DMS114 treated with DMSO at 0.1 percent for 48 hours (cell line): ENCODE measurements around the gene MAPKBP1.

ENCODE experiments used
- DNase-seq: peaks from one replicate; lab custom pipeline; 2025; ENCODE audit not compliant: unreplicated experiment; lab: John Stamatoyannopoulos, UW

Gene MAPKBP1

DNA sequence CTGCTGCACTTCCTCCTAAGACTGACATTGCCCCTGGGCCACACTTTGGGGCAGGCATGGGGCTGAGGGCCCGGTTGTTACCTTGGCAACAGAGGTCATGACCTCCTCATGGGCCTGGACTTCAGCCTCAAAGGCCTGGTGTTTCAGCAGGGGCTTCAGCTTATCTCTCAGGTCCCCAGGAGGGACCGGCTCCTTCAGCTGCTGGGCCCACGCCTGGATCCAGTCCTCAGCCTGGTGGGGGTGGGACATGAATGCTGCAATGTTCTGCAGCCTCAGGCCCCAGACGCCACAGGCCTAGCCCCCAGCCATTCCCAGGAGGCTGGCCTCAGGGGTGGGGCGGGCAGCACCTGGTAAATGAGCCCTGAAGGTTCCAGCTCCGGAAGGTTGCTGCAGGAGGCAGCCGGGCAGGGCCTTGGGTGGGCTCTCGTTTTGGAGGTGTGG is 92.0 kb downstream of the MAPKBP1 start:
- DNase-seq, result no peak

DNA sequence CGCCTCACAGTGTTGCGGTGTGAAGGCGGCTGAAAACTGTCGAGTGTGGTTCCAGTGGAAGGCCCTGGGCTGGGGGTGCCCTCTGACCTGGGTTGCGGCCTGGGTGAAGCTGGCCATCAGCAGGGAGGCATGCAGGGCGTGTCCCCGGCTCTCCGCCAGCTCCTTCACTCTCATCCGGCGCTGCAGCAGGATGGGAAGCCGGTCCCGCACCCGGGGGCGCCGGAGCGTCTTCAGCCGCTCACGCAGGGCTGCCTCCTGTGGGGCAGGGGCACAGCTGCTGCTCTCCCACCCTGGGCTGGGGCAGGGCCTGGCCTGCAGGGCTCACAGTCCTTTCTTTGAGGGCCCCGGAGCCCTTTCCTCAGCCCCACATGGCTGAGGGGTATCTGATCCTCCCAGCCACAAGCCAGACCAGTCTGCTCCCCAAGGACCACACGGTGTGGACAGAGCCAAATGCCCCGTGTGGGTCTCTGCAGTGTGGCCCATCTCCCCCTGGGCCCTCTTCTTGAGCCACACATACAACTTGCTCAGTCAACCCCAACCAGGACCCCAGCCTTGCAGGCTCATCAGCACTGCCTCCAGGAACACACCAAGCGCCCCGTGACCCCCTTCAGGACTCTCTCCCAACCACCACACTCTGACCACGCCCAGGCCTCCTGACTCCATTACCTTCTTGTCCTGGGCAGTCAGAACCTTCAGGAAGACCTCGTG is 92.7 kb downstream of the MAPKBP1 start:
- no peak for DNase-seq

DNA sequence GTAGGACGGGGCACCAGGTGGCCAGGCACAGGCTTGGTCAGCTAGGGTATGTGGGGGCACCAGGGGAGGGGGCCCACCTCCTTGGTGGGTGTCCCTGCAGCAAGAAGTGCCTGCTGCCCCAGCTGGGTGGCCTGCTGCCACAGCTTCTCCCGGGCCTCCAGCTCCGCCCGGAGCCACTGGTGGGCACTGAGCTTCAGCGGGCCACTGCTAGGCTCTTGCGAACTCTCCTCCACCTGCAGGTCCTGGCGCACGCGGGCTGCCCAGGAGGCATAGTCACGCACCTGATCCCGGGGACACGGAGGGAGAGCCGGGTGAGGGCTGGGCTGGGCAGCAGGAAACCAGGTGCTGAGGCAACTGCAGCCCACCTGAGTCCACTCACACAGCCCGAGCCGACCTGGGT is 94.0 kb downstream of the MAPKBP1 start:
- no peak for DNase-seq

- DNase-seq, result no peak
Measured at GRCh38 chr15:41869770-41870688, 95.7 kb downstream of the MAPKBP1 start.

- DNase-seq, result no peak
Measured at GRCh38 chr15:41870689-41871081, 96.4 kb downstream of the MAPKBP1 start.

DNA sequence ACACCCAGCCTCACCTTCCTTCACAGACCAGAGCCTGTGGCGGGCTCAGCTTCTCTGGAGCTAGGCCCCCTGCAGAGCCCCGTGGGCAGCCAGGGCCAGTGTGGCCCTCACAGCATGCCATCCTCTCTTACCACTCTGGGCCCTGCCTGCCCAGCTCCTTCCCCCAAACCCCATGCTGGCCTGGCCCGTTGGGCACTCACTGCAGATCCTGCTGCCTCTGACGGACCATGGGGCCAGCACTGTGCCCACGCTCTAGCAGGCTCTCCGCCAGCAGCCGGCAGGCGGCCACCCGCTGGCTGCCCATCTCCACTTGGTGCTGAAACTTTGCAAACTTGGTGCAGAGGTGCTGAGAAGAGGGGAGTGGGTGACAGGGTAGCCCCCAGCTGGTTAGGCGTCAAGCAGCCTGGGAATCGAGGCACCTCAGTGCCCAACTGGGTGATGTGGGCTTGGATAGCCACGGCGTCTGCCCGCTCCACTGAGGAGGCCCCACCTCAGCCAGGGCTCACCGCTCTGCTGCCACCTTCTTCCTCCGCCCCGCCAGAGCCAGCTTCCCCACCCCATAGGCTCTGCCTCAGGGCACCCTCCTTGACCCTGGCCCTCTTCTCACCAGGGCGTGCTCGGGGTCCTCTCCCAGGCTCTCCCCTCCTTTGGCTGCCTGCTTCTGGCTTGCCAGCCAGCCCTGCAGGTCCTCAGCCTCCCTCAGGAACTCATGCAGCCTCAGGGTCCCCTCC is 97.1 kb downstream of the MAPKBP1 start:
- DNase-seq, result no peak

GRCh38 chr15:41872166-41872747 is 98.0 kb downstream of the MAPKBP1 start:
- no peak for DNase-seq

DNA sequence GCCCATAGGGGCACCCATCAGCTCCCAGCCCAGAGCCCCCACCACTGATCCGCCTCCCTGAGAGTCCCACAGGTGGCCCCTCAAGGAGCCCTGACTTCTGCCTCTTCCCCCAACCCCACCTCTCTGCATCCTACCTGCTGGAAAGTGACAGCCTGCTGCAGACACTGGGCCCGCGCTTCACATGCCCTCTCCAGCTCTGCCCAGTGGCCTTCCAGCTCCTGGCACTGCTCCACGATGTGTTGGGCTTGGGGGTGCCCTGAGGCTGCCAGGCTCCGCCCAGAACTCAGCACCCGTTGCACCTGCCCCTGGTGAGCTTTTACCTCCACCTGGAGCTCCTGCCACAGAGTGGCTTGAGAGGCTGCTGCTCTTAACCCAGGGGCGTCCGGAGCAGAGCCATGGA is 99.4 kb downstream of the MAPKBP1 start:
- no peak for DNase-seq

DNA sequence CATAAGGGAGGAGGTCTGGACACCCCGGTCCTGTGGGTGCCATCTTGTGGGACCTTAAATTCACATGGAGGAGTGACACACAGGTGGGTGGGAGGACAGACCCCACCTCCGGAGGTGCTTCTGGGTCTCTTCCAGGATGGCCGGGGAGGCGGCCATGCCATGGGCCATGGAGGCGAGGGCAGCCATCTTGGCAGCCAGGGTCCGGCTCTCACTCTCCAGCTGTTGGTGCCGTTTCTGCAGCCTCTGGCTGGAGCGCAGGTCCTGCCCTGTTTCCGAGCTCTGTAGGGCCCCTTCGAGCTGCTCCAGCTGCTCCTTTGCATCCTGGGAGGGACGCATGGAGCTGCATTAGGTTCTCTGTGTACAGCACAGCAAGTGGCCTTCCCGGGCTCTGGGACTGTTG is 100.5 kb downstream of the MAPKBP1 start:
- DNase-seq, result no peak

- DNase-seq, result no peak
Measured at GRCh38 chr15:41876007-41876406, 101.7 kb downstream of the MAPKBP1 start.

- DNase-seq, result no peak
Measured at GRCh38 chr15:41876689-41877088, 102.4 kb downstream of the MAPKBP1 start.
